HG03469 (cell line): ENCODE data around the gene LSR.
"Not testable (repeated sequence)": the region's sequence is repeated elsewhere in the genome, so short reads cannot be mapped to it uniquely, and the experiment has no call there.

Source experiments
- ATAC-seq: cut with Tn5 transposase; IDR thresholded peaks from one replicate; pipeline ENCODE4 v1.9.1; 2021; ENCODE audit warnings: mild to moderate bottlenecking, moderate library complexity, moderate number of reproducible peaks; ENCODE audit not compliant: unreplicated experiment

LSR gene

DNA sequence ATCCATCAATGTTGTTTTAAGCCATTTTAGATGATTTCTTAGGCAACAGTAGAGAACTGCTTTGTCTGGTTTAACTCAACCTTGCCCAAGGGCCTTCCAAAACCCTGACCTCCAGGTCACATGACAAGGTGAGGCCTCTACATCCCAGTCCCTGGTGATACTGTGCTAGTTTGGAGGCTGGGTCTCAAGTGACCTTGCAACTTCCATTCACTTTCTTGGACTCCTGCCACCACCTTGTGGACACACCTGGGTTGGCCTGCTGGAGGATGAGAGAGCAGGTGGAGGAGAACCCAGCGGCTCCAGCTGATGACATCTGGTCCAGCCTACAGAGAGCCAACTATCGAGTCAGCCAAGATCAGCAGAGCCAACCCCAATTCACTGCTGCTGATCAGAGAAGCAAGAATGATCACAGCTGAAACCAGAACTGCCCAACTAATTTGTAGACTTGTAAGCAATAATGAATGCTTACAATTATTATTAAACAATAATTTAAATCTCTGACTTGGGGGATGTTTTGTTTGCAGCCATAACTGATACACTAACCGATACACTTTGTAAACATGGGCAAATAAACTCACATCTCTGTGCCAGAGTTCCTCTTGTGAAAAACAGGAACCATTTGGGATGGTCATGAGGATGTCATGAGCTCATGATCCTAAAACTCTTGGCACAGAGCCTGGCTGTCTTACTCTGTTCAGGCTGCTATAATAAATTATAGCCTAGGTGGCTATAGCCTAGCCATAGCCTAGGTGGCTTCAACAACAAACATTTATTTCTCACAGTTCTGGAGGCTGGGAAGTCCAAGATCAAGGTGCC lies 31.8 kb upstream of the LSR start:
- no peak for ATAC-seq

DNA sequence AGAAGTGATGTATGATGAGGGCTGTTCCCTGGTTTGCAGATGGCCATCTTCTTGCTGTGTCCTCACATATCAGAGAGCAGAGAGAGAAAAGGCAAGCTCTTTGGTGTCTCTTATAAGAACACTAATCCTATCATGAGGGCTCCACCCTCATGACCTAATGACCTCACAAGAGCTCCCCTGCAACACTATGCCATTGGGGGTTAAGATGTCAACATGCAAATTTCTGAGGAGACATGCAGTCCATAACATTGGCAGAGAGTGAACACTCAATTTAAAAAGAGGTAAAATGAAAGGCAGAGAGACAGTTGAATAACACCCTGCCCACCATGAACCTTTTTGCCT lies 31.2 kb upstream of the LSR start:
- no peak for ATAC-seq

GRCh38 chr19:35219008-35219407 lies 29.8 kb upstream of the LSR start:
- no peak for ATAC-seq

DNA sequence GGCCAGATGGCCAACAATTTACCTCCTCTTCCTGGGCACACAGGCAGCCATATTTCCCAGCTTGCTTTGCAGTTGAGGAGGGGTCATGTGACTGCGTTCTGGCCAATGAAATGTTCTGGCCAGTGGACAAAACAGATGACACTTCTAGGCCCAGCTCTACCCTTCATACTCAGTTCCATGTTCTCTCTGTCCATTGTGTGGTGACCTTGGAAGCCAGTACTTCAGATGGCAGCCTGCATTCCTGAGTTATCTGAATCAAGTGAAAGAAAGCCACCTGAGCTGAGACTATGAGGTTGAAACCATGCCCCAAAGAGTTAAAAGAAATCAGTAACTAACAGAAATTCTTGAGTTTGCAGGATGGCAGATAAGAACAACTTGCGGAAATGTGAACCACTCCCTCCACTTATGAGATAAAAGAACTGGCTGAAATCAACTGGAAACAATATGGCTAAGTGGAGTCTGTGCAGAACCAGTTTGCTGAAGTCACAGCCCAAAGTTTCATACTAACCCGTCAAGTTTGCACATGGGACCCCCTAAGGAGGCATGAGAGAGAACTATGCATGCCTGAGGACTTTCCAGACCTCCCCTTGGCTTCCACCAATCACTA lies 28.4 kb upstream of the LSR start:
- no peak for ATAC-seq

DNA sequence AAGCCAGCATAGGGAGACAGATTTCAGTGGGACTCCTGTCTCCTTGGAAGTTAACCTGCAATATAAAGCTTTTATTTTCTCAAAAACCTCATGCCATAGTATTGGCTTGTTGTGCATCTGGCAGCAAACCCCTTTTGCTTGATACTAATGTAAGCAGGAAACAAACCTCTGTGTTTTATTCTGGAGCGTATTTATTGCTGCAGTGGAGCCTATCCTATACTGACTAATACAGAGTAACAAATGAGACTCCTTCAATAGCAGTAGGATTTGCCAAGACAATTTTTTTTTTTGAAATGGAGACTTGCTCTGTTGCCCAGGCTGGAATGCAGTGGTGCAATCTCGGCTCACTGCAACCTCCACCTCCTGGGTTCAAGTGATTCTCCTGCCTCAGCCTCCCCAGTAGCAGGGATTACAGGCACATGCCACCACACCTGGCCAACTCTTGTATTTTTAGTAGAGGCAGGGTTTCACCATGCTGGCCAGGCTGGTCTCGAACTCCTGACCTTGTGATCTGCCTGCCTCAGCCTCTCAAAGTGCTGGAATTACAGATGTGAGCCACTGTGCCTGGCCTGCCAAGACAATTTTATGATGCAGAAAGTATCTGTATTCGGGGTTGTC lies 27.7 kb upstream of the LSR start:
- ATAC-seq = not testable (repeated sequence)

GRCh38 chr19:35222373-35223015 lies 26.3 kb upstream of the LSR start:
- ATAC-seq = no peak

GRCh38 chr19:35223084-35223790 lies 25.6 kb upstream of the LSR start:
- ATAC-seq = no peak

DNA sequence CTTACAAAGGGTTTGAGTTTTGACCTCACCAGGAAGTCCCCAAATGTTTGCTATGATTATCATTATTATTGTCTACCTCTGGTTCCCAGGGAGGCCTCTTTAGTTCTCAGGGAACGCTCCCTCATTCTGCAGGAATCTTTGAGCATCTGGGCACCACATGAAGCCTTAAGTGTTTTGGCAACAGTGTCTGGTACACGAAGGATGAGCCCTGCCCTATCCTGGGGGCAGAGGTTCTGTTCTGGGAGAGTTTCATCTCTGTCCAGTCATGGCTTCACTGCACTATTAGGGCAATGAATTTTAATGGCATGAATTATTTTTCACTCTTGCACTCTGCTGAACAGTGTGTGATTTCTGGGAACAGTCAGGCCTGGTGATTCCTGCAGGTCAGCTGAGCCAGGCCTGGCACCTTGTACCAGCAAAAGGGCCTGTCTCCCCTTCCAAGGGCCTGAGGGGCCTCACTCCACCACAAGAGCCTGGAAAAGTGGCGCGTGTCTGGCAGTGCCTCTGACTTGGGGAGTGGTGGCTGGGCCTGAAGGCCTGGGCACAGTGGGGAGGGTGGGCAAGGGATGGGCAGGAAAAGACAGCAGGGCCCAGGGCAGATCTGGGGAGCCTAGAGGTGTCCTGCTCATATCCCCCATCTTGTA lies 24.8 kb upstream of the LSR start:
- no peak for ATAC-seq

- ATAC-seq = no peak
These were observed 23.9 kb upstream of the LSR start for GRCh38 chr19:35224681-35225571.

DNA sequence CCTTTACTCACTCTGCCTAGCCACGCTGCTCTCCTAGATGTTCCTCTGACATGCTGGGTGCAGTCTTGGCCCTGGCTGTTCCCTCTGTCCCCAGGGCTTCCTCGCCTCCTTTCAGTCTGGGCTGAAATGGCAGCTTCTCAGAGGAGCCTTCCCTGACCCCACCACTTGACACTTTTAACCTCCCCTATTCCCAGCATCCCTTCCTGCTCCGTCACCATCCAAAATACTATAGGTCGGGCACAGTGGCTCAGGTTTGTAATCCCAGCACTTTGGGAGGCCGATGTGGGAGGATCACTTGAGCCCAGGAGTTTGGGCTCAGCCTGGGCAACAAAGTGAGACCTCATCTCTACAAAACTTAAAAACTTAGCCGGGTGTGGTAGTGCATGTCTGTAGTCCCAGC lies 22.9 kb upstream of the LSR start:
- no peak for ATAC-seq

DNA sequence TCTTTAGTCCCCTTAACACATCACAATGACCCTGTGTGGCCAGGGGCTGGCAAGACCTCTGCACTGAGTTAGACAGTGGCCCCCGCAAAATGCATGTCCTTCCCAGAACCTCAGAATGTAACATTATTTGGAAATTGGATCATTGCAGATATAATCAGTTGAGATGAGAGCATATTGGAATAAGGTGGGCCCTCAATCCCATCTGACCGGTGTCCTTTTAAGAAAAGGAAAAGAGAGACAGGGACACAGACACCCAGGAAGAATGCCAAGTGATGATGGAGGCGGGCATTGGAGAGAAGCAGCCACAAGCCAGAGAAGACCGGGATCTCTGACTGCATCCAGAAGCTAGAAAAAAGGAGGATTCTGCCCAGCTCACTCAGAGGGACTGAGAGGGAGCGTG lies 22.1 kb upstream of the LSR start:
- no peak for ATAC-seq

DNA sequence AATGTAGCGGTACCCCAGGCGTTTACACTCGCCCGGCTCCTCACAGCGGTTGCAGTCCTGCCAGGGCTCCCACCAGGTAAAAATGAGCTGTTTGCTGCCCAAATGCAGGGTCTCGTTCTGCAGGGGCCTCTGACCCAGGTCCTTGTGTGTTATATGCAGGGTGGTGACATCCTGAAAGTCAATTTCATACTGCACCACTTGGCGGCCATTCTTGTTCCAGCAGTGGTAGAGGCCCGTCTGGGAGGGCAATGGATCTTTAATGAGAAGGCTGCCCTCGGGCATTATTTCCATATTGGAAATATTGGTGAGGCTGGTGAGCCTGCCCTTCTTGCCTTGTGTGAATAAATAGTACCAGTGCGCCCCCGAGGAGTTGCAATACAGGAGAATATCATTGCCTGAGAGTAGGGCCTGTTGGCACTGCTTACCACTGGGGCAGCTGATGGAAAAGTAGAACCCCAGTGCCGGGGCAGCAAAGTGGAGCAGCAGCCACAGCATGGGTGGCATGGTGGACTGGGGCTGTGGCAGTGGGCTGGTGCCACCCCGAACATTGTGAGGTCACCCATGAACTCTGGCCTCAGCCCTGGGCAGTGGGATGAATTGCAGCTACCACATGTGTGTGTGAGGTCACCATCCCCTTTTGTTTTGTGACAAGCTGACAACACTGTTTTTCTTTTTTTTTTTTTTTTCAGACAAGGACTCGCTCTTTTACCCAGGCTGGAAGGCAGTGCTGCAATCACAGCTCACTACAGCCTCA lies 20.4 kb upstream of the LSR start, which contains the start of gene FAM187B:
FAM187B (minus strand) TSS at position 563 of the 754 bp plus-strand sequence; CDS start at position 504, 59 bp downstream.
- ATAC-seq = no peak

DNA sequence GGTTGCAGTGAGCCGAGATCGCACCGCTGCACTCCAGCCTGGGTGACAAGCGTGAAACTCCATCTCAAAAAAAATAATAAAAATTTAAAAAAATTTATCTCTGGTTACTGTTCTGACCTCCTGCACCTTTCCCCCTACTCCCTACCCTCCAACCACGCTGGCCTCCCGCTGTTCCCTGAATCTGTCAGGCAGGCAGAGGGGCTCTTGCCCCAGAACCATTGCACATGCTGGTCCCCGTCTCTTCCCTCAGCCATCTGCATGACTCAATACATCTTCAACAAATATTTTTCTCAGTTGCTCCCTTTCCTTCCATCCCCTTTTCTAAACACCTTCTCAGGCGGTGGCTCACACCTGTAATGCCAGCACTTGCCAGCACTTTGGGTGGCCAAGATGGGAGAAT lies 19.2 kb upstream of the LSR start:
- ATAC-seq = no peak

DNA sequence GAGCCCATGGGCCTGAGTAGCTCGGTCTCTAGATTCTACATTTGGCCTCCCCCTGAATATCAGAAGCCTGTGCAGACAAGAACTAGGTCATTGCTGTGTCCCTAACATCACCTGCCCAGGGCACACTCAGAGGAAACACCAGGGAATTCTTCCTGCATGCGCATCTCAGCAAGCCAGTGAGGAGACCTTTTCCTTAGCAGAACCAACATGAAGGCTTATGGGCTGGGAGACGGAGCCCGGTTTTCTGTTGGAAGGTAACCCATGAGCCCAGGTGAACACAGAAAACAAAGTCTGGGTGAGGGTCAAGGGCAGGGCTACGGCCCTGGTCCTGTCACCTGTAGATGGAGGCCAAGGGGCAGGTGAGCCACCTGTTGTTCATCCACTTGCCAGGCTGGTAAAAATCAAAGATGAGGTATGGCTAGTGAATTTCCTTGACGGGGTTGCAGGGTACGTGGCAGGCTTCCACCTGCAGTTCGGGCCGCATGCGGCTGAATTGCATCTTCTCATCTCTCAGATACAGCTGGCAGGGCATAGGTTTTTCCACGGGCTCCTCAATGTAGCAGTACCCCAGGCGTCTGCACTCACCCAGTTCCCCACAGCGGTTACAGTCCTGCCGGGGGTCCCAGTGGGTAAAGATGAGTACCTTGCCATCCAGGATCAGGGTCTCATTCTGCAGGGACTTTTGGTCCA lies 16.7 kb upstream of the LSR start:
- ATAC-seq = no peak

- no peak for ATAC-seq
These were observed 15.9 kb upstream of the LSR start for GRCh38 chr19:35232912-35233311.

DNA sequence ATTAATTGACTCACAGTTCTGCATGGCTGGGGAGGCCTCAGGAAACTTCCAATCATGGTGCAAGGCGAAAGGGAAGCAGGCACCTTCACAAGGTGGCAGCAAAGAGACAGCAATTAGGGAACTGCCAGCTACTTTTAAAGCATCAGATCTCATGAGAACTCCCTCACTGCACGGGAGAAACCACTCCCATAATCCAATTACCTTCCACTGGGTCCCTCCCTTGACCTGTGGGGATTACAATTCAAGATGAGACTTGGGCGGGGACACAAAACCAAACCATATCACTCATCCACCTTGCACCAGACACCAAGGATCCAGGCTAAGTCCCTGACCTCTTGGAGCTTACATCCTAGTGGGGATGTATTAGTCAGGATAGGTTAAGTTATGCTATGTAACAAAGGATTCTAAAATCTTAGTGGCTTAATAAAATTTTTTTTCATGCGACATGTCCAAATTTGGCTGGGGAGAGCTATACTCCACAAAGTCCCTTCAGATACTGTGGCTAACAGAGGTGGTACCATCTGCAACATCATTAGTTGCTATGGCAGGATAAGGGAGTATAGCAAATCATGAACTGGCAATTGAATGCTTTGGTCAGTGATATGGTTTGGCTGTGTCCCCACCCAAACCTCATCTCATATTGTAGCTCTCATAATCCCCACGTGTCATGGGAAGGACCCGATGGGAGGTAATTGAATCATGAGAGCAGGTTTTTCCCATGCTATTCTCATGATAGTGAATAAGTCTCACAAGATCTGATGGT lies 12.0 kb upstream of the LSR start:
- no peak for ATAC-seq

GRCh38 chr19:35239597-35239996 lies 9.2 kb upstream of the LSR start:
- not testable (repeated sequence) for ATAC-seq

DNA sequence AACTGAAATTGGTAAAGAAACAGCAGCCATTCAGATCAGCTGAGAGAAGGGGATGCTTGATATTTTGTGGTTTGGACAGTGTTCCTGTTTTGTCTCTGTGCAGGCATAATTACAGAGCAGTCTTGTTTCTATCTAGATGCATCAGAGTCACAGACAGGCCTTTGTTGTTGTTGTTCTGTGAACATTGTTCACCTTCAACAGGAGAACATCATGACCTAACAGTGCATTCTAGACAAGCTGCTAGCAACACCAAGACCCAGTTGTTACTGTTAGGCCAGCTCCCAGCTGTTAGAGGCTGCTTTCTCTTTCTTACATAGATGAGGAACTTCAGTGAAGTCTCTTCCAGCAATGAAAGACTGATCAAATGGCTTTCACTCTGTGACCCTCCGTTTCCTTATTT lies 8.5 kb upstream of the LSR start:
- ATAC-seq = no peak
